GM19023 (cell line): ENCODE results near the gene RSPO3.

Experiments
- ATAC-seq: cut with Tn5 transposase; IDR thresholded peaks from one replicate; pipeline ENCODE4 v1.9.1; 2021; ENCODE audit warnings: mild to moderate bottlenecking, moderate library complexity; ENCODE audit not compliant: unreplicated experiment

RSPO3 gene

DNA sequence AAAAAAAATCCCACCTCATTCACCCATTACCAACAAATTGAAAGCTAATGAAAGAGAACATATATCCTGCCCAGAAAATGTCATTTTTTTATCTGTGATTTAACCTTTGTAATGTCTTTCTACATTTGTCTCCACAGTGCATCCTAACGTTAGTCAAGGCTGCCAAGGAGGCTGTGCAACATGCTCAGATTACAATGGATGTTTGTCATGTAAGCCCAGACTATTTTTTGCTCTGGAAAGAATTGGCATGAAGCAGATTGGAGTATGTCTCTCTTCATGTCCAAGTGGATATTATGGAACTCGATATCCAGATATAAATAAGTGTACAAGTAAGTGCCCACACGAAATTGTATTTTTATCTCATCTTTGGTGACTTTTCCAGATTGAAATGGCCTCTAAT, 30.0 kb downstream of the RSPO3 start:
- no peak for ATAC-seq

DNA sequence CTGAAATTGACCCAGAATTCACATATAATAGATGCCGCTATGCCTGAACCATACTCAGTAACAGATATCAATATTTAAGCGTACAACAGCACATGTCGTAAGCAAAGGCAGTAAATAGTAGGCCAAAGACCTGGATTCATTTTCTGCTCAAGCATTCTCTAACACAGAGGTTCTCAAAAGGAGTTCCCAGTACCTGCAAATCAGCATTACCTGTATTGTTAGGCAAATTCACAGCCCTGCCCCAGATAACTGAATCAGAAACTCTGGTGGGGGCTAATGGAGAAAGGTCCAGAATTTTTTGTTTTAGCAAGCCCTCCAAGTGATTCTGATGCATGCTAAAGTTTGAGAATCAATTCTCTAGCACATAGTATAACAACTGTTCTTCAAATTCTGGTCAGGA, 36.0 kb downstream of the RSPO3 start:
- ATAC-seq, result no peak

DNA sequence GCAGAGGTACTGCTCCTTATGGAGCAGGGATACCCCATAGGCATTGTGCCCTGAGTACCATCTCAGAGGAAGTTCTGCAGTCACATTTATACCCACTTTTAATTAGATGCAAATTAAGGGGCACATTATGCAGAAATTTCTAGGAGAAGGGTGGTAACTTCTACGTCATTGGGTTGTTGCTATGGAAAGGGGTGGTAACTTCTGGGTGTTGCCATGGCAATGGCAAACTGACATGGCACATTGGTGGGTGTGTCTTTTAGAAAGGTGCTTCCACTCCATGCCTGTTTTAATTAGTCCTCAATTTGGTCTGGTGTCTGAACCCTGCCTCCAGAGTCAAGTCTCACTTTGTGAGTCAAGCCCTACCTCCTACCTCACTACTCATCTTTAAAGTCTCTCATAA, 42.0 kb downstream of the RSPO3 start:
- no peak for ATAC-seq

DNA sequence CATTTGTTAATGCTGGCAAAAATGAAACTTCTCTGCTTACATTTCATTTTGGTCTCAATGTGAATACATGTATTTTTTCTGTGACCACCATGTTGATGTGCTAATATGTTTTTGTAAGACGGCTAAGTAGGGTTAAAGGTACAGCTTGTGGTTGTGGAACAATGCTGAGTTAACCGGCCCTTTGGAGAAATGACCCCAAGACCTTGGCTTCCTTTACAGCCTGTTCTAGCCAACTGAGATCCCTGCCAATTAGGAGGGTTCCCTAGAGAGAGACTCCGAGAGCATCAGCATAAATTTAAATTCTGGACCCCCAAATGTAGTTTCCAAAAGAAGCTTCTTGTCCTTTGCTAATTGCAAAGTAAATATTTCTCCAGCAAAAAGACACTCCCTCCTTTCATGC, 44.4 kb downstream of the RSPO3 start:
- ATAC-seq, result no peak

DNA sequence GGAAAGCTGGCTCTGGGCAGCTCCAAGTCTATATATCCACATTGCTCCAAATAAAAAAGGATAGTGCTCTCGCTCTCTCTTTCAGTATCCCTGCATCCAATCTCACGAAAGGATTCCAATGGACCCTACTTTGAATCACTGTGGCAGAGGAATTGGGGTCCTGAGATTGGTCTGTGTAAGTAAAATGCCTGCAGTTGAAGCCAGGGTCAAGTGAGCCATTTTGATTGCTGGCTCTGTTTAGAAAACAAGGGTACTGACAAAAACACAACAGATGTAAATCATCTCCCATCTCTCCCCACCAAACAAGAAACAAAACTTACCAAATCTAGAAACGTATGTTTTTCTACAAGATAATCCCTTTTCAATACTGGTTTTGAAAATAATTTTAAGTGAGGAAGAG, 45.6 kb downstream of the RSPO3 start:
- ATAC-seq, result no peak

DNA sequence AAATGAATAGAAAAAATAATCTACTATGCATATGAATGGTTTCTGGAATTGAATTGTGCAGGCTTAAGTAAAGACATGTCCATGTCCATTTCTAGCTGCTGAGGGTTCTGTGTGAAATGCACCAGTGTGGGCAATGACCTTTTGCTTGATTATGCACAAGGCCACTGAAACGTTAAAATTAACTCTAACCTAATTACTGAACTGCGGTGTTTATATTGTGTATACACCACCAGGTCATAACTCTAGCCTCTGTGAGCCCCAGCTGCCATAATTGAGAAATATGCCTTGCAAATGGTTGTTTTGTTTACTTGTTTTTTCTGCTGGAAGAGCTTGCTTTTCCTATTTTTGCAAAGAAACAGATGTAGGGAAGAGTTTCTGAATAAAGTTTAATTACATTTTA, 46.1 kb downstream of the RSPO3 start:
- no peak for ATAC-seq

DNA sequence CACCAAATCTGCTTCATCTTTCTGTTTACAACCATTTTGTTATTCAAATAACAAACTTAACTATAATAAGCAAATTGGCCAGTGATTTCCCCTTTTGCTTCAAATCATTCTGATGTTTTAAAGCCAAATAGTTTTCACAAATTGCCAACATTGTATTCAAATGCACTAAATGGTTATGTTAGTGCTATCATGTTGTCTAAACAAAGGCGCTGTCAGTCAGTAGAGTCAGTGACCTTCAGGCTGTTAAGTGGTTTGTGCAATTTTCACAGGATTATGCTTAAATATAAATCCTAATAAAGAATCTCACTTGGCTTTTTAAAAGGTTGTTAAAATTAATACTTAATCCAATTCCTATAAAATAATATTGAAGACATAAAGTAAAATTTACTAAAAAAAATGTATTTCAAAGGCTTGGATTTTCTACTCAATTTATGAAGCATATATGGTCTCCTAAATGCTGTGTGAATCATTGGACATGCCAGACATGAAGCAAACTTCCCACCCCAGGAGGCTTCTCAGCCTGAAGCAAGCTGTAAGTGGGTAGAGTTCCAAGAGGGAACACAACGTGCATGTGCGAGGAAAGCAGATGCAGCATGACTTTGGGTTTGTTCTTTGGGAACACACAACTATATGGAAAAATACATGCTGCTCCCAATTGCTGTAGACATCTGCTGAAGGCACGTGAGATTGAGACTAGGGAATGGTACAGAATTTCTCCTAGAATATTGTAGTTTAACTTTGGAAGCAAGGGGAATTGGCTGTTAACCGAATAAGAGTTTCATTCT, 54.9 kb downstream of the RSPO3 start:
- no peak for ATAC-seq

DNA sequence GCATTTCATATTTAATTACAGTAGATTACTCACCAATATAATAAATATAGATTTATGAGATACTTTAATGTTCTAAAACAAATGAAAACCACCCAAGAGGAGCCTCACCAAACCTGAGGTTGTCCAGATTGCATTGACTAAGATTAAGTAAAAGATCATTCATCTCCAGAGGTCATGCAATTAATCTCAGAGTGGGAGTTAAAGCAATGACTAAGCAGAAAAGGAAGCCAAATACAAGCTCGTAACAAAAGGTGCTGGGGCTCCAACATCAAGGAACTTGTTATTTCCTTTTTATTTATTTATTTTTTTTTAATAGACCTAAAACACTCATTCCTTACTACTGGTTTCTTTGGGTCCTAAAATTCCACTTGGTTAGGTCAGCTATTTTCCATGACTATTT, 57.7 kb downstream of the RSPO3 start:
- no peak for ATAC-seq

DNA sequence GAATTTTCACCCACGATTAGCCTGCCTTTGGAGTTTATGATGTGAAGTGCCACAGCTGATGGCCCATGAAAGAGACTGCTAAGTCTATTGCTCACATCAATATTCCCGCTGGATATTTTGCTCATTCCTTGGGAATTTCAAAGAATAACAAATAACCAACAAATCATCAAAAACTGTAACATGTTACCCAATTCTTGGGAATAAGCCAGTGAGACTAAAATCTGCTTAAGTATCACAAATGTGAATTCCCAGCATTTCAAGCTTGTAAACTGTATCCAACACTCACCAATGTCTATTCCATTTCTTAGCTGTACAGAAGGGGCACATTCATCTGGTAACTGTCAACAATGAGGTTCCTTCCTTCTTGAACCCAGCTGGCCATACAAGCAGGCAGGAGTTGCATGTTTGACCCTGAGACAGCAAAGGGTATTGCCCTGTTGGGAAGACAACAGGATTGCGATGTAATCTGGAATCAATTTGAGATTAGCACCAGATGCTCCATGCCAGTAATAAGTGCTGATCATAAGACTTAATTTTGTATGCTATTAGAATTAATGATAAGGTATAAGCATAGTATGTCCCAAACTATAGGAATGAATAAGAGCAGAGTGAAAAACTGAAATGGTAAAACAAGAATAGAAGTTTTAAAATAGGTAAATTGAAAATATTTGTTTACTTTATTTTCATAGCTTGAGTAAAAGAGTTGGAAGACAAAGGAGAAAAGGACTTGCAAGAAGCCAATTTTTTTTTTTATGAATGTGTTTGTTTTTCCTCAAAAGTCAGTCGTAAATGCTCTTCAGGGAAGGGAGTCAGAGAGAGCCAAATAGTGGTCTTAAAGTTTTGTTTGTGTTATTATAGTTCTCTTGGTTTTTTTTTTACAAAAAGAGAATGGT, 58.8 kb downstream of the RSPO3 start:
- ATAC-seq, result no peak

DNA sequence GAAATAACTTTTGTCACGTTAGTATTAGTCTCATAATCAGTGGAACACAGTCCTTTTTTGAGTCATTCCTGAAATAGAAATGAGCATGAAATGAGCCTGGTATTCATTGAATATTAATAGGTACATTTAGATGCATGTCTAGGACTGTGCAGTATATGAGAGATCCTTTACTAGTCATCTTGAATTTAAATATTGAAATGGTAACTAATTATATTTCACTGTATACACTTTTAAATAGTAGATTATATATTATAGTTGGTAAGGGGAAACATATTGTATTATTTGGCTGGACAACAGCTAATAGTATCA, 59.4 kb downstream of the RSPO3 start:
- no peak for ATAC-seq

DNA sequence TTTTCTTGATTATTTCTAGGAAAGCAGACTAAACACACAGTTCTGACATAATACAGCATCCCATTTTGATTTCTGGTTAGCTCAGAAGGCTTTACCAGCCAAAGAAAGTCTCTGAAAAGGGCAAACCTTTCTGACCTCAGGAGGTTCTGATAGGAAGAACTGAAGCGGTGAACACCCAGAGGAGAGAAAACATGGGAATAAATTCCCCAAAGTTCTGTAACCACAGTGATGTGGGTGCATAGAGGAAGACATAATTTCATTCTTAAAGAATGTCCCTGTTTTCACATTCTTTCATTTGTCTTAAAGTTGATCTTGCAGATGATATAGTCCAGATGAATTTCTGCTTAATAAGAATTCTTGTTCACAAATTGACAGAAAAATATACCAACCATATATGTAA, 60.3 kb downstream of the RSPO3 start:
- no peak for ATAC-seq

DNA sequence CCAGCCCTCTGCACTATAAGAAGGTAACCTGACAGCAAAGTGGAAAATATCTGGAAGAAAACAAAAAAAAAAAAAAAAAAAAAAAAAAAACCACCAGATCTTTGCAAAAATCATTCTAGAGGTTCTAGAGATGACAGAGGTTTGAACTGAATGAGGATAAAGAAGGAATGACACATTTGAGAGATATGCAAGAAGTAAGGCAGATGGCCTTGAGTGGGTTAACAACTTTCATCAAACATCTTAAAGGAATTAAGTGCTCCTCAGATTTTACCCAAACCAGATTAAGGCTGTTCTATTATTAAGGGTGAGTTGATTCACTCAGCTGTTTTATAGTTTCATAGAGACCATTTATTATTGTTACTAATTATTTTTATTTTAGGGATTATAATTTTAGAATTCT, 62.0 kb downstream of the RSPO3 start:
- no peak for ATAC-seq

DNA sequence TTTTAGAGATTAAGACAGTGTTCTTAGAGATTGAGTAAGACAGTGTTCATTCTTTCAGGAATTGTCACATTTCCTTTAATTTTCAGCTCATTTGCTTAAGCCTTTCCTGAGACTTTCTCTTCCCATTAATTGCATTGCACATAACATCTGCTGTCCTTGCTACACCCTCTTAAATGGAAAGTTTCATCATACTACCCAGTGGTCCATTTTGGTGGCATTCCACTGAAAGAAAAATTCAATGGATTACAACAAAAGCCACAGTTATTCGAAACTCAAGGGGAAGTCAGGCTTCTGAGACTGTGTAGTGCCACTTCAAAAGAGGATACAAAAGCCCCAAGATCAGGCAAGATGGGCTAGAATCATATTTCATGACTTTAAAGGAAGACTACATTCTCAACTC, 64.0 kb downstream of the RSPO3 start:
- no peak for ATAC-seq

DNA sequence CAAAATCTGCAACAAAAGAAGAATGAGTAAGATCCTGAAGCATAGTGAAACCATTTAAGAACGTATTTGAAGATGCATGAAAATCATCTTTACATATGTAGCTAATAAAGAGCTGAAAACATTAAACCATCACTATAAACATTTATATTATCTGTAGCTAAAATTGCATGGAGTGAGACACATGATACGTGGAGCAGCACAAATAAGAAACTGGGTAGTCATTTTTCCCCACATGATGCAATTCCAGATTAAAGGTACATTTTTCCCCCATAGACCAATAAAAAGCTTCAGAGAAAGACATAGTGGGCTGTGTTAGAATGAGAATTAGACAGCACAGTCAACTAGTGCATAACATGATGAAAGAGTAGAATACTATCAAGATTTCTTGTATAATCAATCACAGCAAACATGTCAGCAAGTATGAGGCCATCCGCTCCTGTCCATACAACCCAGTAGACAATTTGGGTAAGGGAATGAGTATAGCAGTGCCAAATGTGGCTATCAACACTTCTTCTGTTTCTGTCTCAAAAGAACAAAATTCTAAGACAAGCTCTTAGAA, 67.0 kb downstream of the RSPO3 start:
- ATAC-seq, result no peak

DNA sequence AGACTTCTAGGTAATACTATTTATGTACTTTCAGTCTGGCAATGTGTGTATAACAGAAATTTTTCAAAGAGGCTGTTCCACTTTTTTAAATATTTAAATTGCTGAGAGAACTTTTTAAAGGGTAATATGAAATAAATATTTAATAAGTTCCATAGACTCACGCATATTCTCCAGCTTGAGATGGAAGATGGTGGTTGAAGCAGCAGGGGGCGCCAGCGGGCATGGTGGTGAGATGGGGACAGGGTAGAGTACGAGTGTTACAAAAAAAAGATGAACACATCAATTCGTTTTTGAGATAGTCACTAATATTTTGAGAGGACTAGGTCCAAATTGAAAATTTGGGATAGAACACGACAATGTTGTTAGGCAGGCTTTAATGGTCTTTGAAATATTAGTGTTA, 68.4 kb downstream of the RSPO3 start:
- no peak for ATAC-seq

DNA sequence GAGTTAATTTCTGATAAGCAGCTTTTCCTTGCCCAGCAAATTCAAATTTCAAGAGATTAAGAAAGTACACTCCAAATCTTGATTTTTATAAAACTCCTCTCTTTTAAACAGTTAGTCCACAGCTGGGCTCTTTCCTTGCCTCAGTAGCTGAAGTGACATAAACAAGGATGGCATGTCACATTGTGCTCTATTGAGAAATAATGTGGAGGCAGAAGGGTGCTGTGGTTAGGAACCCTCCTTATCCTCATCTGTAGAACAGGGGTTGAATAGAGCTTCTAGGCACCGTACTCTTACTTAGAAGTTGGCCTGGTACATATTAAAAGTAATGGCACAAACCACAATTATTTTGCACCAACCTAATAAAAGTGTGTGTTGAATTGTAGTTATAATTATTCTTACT, 70.3 kb downstream of the RSPO3 start:
- ATAC-seq, result no peak

DNA sequence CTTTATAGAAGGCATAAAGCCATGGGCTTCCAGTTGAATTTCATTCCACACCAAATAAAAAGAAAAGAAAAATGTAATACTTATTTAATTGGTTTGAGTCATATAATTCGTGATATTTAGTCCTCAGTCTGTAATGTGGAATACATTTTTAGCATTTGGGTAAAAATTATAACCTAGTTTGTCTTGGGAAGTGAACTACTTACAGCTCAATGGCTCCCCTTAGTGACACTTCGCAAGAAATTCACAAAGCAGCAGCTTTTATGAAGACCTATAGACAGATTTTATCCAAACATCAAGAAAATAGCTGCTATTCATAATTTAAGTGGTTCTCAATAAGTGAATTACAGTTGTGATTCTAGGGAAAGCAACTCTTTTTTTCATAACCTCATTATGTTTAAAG, 72.1 kb downstream of the RSPO3 start:
- no peak for ATAC-seq

DNA sequence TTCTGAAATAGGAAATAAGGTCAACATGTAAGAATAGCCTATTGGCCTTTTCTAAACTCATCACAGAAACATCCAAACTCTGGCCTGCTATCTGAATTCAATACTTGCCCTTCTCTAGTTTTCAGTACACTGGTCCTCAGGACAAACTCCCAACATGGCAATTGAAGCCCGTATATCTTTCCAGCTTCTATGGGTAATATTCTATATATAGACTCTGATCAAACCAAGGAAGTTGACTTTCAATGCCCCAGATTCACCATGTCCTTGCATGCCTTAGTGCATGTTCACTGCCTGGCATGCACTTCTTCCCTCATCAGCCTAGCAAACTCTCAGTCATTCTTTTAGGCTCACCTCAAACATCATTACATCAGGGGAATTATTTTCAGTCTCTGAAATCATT, 73.2 kb downstream of the RSPO3 start:
- no peak for ATAC-seq

DNA sequence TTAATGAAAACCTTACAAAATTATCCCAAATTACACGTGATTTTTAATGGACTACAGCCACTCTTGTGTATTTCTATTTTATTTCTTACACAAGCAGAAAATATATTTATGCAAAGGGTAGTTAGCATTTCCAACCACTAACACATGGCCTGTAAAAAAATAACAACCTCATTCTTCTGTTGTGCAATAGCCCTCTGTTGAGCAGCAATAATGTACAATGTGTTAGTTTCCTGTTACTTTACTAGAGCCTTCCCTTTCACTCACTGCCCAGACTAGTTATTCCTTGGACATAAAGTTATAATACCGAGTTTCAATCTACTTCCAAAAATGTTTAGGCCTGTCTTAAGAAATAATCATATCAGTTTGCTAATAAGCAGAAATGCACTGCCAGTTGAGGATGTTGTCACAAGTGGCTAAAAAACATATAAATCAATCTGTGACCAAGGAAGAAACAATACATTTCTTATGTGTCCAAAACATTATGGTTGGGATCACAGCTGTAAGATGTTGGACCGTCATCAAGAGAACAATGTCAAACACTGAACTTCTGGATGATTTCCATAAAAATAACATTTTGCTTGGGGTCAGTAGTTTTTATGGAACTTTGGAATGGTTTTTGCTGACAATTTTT, 74.6 kb downstream of the RSPO3 start:
- no peak for ATAC-seq

DNA sequence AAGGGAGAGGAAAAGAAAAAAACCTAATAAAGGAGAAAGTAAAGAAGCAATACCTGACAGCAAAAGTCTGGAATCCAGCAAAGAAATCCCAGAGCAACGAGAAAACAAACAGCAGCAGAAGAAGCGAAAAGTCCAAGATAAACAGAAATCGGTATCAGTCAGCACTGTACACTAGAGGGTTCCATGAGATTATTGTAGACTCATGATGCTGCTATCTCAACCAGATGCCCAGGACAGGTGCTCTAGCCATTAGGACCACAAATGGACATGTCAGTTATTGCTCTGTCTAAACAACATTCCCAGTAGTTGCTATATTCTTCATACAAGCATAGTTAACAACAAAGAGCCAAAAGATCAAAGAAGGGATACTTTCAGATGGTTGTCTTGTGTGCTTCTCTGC, 77.4 kb downstream of the RSPO3 start:
- ATAC-seq, result no peak

DNA sequence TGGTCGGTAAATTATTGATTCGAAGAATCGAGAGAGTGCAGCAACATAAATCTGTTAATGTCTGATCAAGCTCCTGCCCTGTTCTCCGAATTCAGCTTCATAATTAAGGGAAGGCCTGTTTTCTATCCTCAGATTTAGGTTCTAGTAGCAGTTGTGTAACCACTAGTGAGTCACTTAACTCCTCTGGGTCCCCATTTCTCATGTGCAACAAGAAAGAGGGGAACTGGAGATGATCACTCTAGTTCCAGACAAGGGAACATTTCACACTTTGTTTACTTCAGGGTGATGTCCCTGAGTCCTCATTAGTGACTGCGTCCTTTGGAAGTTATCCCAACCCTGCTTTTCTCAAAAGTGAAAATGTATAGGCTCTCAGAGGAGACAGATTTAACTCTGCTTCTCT, 80.1 kb downstream of the RSPO3 start:
- ATAC-seq, result no peak

DNA sequence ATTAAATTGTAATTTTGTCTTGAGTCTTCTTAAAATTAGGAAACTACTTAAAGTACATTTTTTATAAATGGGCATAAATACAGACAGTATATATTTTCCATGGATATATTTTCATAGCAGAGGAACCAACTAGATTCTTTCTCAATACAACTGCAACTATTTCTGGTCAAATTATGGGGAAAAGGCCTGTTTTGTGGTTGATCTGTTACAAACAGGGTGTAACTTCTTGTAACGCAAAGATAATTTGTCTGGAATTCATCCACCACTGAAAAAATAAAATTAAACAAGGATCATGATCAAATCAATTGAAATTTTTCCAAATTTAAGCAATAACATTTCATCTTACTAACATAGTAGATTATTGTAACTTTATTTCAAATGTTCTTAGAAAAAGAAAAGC, 81.0 kb downstream of the RSPO3 start:
- no peak for ATAC-seq
